GM23338 (cell line): ENCODE results near the gene TOP2A. TPM values are rescaled to one million over a fixed set of nuclear protein-coding genes. Genes with fewer than 3 reads are reported as not detected.

Source experiments
- ATAC-seq: fragments of 200-7000 bp; cut with Tn5 transposase; 3 replicates; pipeline ENCODE4 v1.9.1; 2020
- DNase-seq: peaks from one replicate; pipeline ENCODE4 v3.0.0-alpha.2; 2015; ENCODE audit warnings: low spot score
- H2AFZ ChIP-seq: fragments of 200-600 bp; sonication (generic); 2 replicates; pipeline ENCODE4 v1.8.0; 2016; ENCODE audit warnings: antibody characterized with exemption, mild to moderate bottlenecking, moderate library complexity
- H3F3A ChIP-seq: fragments of 200-600 bp; sonication (generic); replicated peaks from 2 replicates; pipeline ENCODE4 v1.8.0; 2017; ENCODE audit warnings: antibody characterized with exemption, mixed run types, low read depth
- H3K27ac ChIP-seq: fragments of 200-600 bp; sonication (generic); 2 replicates; pipeline ENCODE4 v1.6.1; 2016; ENCODE audit warnings: low read depth
- H3K27me3 ChIP-seq: fragments of 200-600 bp; sonication (generic); 2 replicates; pipeline ENCODE4 v1.8.0; 2016; ENCODE audit warnings: mild to moderate bottlenecking, mixed run types, moderate library complexity; ENCODE audit not compliant: insufficient read depth
- H3K36me3 ChIP-seq: fragments of 200-600 bp; sonication (generic); 2 replicates; pipeline ENCODE4 v1.8.0; 2016; ENCODE audit warnings: mild to moderate bottlenecking; ENCODE audit not compliant: insufficient read depth
- H3K4me1 ChIP-seq: fragments of 200-600 bp; sonication (generic); 2 replicates; pipeline ENCODE4 v1.8.0; 2016; ENCODE audit warnings: mild to moderate bottlenecking, moderate library complexity; ENCODE audit not compliant: insufficient read depth
- H3K4me2 ChIP-seq: fragments of 200-600 bp; sonication (generic); 2 replicates; pipeline ENCODE4 v1.7.1; 2017; ENCODE audit warnings: mixed run types
- H3K4me3 ChIP-seq: fragments of 200-600 bp; sonication (generic); 2 replicates; pipeline ENCODE4 v1.6.1; 2016; ENCODE audit warnings: mixed run types
- H3K79me2 ChIP-seq: fragments of 200-600 bp; sonication (generic); replicated peaks from 2 replicates; pipeline ENCODE4 v1.8.0; 2017; ENCODE audit warnings: mild to moderate bottlenecking; ENCODE audit not compliant: insufficient read depth
- H3K9me2 ChIP-seq: fragments of 200-600 bp; sonication (generic); 2 replicates; pipeline ENCODE4 v1.8.0; 2017; ENCODE audit not compliant: insufficient read depth
- H4K20me1 ChIP-seq: fragments of 200-600 bp; sonication (generic); replicated peaks from 2 replicates; pipeline ENCODE4 v1.8.0; 2017; ENCODE audit warnings: mild to moderate bottlenecking; ENCODE audit not compliant: insufficient read depth
- H3K27ac Mint-ChIP-seq: 2 replicates; pipeline ENCODE4 v1.8.0; 2020; ENCODE audit warnings: inconsistent platforms, mild to moderate bottlenecking, moderate library complexity, mixed read lengths
- H3K27me3 Mint-ChIP-seq: 3 replicates; pipeline ENCODE4 v1.8.0; 2022; ENCODE audit warnings: low read depth, mild to moderate bottlenecking, moderate library complexity, mixed read lengths, inconsistent platforms; ENCODE audit not compliant: insufficient read depth, poor library complexity
- H3K36me3 Mint-ChIP-seq: 3 replicates; pipeline ENCODE4 v1.8.0; 2021; ENCODE audit warnings: low read depth, mild to moderate bottlenecking, inconsistent platforms, moderate library complexity, mixed read lengths
- H3K4me1 Mint-ChIP-seq: 3 replicates; pipeline ENCODE4 v1.8.0; 2020; ENCODE audit warnings: mild to moderate bottlenecking, inconsistent platforms, mixed read lengths
- H3K4me3 Mint-ChIP-seq: 3 replicates; pipeline ENCODE4 v1.8.0; 2021; ENCODE audit warnings: moderate library complexity, mild to moderate bottlenecking, inconsistent platforms, mixed read lengths
- H3K9me3 Mint-ChIP-seq: 3 replicates; pipeline ENCODE4 v1.8.0; 2020; ENCODE audit warnings: moderate library complexity, mild to moderate bottlenecking, inconsistent platforms, mixed read lengths
- CREB1 ChIP-seq: fragments of 250-450 bp; sonication (Bioruptor Pico); IDR thresholded peaks from 2 replicates; pipeline ENCODE4 v1.5.0; 2020; ENCODE audit warnings: low read depth, mild to moderate bottlenecking, moderate library complexity
- EZH2 ChIP-seq: fragments of 200-600 bp; sonication (generic); IDR thresholded peaks from one replicate; pipeline ENCODE4 v1.8.0; 2017; ENCODE audit warnings: antibody characterized with exemption, mild to moderate bottlenecking, low read depth; ENCODE audit not compliant: unreplicated experiment
- EZH2phosphoT487 ChIP-seq: fragments of 200-600 bp; sonication (generic); IDR thresholded peaks from one replicate; pipeline ENCODE4 v1.8.1; 2018; ENCODE audit warnings: antibody characterized with exemption; ENCODE audit not compliant: unreplicated experiment
- JUNB ChIP-seq: IDR thresholded peaks from one replicate; pipeline ENCODE4 v1.6.1; 2016; ENCODE audit warnings: antibody characterized with exemption; ENCODE audit not compliant: unreplicated experiment
- NANOG ChIP-seq: IDR thresholded peaks from 2 replicates; pipeline ENCODE4 v1.6.1; 2016; ENCODE audit warnings: antibody characterized with exemption, borderline replicate concordance
- POLR2AphosphoS5 ChIP-seq: IDR thresholded peaks from 2 replicates; pipeline ENCODE4 v1.6.1; 2016; ENCODE audit warnings: antibody characterized with exemption, low read depth
- STAT1 ChIP-seq: IDR thresholded peaks from one replicate; pipeline ENCODE4 v1.6.1; 2016; ENCODE audit warnings: antibody characterized with exemption; ENCODE audit not compliant: unreplicated experiment
- ZNF114 ChIP-seq: fragments of 250-450 bp; sonication (Bioruptor Pico); IDR thresholded peaks from 2 replicates; pipeline ENCODE4 v1.5.0; 2020; ENCODE audit warnings: mild to moderate bottlenecking, moderate library complexity
- ZNF331 ChIP-seq: fragments of 250-450 bp; sonication (Bioruptor Pico); IDR thresholded peaks from 2 replicates; pipeline ENCODE4 v1.5.0; 2020; ENCODE audit warnings: low read depth, mild to moderate bottlenecking, moderate library complexity
- polyA plus RNA-seq: library from polyadenylated mRNA; unstranded; fragments of >200 nt; fragmentation: Nextera tagmentation; extraction: Ambion mirVana; gene quantifications from 2 replicates; pipeline ENCODE4 v1.2.1, GENCODE V29; 2016
- total RNA-seq: library from RNA; depleted of rRNA; stranded (reverse); fragments of >200 nt; shearing (Covaris generic); gene quantifications from 2 replicates; pipeline ENCODE4 v1.2.3, GENCODE V29; 2014
- TF ChIP-seq, protein P1 (sequence below), 2 experiments: fragments of 200-600 bp in 1 of 2; sonication (generic) in 1 of 2; conservative IDR thresholded peaks; 2 replicates each; pipeline versions ENCODE4 v1.5.1 to v1.6.1; 2016 to 2017; ENCODE audit warnings: antibody characterized with exemption in 2 of 2, low read depth in 2 of 2, mild to moderate bottlenecking in 2 of 2, moderate library complexity in 1 of 2
- TF ChIP-seq, protein P2 (sequence below): IDR thresholded peaks from 2 replicates; pipeline ENCODE4 v1.6.1; 2016; ENCODE audit warnings: antibody characterized with exemption
- TF ChIP-seq, protein P3 (sequence below): fragments of 250-450 bp; sonication (Bioruptor Pico); IDR thresholded peaks from 2 replicates; pipeline ENCODE4 v1.5.0; 2020; ENCODE audit warnings: mild to moderate bottlenecking, moderate library complexity
- TF ChIP-seq, protein P4 (sequence below): IDR thresholded peaks from one replicate; pipeline ENCODE4 v1.6.1; 2018; ENCODE audit warnings: antibody characterized with exemption; ENCODE audit not compliant: unreplicated experiment

TOP2A gene
- total and polyA plus RNA-seq, 2 experiments from 2014 or later, result 263 to 442 TPM

DNA sequence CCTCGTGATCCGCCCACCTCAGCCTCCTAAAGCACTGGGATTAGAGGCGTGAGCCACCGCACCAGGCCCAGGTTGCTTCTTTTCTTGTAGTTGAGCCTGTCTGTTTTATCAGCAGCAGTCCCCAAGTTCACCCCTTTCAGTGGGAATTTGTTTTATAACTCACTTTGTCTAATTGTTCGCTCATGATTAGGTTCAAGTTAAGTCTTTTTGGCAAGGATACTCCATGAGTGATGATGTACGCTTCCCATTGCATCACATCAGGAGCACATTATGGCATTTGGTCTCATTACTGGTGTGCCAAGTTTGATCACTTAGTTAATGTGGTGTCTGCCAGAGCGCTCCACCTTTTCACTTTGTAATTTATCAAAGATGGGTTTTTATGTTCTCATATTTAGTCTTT lies 38.7 kb downstream of the TOP2A start:
- no peak for TF ChIP-seq NANOG
- no peak for TF ChIP-seq CREB1 (CRISPR knock-in tag)
- TF ChIP-seq, protein P1, sequence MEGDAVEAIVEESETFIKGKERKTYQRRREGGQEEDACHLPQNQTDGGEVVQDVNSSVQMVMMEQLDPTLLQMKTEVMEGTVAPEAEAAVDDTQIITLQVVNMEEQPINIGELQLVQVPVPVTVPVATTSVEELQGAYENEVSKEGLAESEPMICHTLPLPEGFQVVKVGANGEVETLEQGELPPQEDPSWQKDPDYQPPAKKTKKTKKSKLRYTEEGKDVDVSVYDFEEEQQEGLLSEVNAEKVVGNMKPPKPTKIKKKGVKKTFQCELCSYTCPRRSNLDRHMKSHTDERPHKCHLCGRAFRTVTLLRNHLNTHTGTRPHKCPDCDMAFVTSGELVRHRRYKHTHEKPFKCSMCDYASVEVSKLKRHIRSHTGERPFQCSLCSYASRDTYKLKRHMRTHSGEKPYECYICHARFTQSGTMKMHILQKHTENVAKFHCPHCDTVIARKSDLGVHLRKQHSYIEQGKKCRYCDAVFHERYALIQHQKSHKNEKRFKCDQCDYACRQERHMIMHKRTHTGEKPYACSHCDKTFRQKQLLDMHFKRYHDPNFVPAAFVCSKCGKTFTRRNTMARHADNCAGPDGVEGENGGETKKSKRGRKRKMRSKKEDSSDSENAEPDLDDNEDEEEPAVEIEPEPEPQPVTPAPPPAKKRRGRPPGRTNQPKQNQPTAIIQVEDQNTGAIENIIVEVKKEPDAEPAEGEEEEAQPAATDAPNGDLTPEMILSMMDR (conservative IDR thresholded peaks at IDR 0.05; ENCODE audit: low read depth in 2 of 2), result no peak
- no peak for TF ChIP-seq ZNF114 (CRISPR knock-in tag)
- TF ChIP-seq, protein P2, sequence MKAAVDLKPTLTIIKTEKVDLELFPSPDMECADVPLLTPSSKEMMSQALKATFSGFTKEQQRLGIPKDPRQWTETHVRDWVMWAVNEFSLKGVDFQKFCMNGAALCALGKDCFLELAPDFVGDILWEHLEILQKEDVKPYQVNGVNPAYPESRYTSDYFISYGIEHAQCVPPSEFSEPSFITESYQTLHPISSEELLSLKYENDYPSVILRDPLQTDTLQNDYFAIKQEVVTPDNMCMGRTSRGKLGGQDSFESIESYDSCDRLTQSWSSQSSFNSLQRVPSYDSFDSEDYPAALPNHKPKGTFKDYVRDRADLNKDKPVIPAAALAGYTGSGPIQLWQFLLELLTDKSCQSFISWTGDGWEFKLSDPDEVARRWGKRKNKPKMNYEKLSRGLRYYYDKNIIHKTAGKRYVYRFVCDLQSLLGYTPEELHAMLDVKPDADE, result no peak
- no peak for TF ChIP-seq POLR2AphosphoS5
- TF ChIP-seq, protein P3, sequence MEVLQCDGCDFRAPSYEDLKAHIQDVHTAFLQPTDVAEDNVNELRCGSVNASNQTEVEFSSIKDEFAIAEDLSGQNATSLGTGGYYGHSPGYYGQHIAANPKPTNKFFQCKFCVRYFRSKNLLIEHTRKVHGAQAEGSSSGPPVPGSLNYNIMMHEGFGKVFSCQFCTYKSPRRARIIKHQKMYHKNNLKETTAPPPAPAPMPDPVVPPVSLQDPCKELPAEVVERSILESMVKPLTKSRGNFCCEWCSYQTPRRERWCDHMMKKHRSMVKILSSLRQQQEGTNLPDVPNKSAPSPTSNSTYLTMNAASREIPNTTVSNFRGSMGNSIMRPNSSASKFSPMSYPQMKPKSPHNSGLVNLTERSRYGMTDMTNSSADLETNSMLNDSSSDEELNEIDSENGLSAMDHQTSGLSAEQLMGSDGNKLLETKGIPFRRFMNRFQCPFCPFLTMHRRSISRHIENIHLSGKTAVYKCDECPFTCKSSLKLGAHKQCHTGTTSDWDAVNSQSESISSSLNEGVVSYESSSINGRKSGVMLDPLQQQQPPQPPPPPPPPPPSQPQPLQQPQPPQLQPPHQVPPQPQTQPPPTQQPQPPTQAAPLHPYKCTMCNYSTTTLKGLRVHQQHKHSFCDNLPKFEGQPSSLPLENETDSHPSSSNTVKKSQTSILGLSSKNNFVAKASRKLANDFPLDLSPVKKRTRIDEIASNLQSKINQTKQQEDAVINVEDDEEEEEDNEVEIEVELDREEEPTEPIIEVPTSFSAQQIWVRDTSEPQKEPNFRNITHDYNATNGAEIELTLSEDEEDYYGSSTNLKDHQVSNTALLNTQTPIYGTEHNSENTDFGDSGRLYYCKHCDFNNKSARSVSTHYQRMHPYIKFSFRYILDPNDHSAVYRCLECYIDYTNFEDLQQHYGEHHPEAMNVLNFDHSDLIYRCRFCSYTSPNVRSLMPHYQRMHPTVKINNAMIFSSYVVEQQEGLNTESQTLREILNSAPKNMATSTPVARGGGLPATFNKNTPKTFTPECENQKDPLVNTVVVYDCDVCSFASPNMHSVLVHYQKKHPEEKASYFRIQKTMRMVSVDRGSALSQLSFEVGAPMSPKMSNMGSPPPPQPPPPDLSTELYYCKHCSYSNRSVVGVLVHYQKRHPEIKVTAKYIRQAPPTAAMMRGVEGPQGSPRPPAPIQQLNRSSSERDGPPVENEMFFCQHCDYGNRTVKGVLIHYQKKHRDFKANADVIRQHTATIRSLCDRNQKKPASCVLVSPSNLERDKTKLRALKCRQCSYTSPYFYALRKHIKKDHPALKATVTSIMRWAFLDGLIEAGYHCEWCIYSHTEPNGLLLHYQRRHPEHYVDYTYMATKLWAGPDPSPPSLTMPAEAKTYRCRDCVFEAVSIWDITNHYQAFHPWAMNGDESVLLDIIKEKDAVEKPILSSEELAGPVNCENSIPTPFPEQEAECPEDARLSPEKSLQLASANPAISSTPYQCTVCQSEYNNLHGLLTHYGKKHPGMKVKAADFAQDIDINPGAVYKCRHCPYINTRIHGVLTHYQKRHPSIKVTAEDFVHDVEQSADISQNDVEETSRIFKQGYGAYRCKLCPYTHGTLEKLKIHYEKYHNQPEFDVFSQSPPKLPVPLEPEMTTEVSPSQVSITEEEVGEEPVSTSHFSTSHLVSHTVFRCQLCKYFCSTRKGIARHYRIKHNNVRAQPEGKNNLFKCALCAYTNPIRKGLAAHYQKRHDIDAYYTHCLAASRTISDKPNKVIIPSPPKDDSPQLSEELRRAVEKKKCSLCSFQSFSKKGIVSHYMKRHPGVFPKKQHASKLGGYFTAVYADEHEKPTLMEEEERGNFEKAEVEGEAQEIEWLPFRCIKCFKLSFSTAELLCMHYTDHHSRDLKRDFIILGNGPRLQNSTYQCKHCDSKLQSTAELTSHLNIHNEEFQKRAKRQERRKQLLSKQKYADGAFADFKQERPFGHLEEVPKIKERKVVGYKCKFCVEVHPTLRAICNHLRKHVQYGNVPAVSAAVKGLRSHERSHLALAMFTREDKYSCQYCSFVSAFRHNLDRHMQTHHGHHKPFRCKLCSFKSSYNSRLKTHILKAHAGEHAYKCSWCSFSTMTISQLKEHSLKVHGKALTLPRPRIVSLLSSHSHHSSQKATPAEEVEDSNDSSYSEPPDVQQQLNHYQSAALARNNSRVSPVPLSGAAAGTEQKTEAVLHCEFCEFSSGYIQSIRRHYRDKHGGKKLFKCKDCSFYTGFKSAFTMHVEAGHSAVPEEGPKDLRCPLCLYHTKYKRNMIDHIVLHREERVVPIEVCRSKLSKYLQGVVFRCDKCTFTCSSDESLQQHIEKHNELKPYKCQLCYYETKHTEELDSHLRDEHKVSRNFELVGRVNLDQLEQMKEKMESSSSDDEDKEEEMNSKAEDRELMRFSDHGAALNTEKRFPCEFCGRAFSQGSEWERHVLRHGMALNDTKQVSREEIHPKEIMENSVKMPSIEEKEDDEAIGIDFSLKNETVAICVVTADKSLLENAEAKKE (CRISPR knock-in tag), result no peak
- TF ChIP-seq, protein P4, sequence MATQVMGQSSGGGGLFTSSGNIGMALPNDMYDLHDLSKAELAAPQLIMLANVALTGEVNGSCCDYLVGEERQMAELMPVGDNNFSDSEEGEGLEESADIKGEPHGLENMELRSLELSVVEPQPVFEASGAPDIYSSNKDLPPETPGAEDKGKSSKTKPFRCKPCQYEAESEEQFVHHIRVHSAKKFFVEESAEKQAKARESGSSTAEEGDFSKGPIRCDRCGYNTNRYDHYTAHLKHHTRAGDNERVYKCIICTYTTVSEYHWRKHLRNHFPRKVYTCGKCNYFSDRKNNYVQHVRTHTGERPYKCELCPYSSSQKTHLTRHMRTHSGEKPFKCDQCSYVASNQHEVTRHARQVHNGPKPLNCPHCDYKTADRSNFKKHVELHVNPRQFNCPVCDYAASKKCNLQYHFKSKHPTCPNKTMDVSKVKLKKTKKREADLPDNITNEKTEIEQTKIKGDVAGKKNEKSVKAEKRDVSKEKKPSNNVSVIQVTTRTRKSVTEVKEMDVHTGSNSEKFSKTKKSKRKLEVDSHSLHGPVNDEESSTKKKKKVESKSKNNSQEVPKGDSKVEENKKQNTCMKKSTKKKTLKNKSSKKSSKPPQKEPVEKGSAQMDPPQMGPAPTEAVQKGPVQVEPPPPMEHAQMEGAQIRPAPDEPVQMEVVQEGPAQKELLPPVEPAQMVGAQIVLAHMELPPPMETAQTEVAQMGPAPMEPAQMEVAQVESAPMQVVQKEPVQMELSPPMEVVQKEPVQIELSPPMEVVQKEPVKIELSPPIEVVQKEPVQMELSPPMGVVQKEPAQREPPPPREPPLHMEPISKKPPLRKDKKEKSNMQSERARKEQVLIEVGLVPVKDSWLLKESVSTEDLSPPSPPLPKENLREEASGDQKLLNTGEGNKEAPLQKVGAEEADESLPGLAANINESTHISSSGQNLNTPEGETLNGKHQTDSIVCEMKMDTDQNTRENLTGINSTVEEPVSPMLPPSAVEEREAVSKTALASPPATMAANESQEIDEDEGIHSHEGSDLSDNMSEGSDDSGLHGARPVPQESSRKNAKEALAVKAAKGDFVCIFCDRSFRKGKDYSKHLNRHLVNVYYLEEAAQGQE, result no peak
- no peak for TF ChIP-seq EZH2
- TF ChIP-seq EZH2phosphoT487, result no peak
- TF ChIP-seq JUNB, result no peak
- no peak for TF ChIP-seq ZNF331 (CRISPR knock-in tag)
- no peak for TF ChIP-seq STAT1
- H3K27ac Mint-ChIP-seq, result no peak overlapping the region
- H3K79me2 ChIP-seq, result no peaks in the 10 kb centered on the region

More for the DNA sequence above, 38.7 kb downstream of the TOP2A start:
- H3K4me1 Mint-ChIP-seq, result peaks cover 7% of the 10 kb centered on the region
- no peaks in the 10 kb centered on the region for H3K36me3 ChIP-seq
- no peak overlapping the region for H3K4me3 ChIP-seq
- no peak overlapping the region for H3K27ac ChIP-seq
- H3K27me3 ChIP-seq, result no peaks in the 10 kb centered on the region
- no peaks in the 10 kb centered on the region for H4K20me1 ChIP-seq
- H3K4me2 ChIP-seq, result no peak overlapping the region
- H3K27me3 Mint-ChIP-seq, result peaks cover 3% of the 10 kb centered on the region
- ATAC-seq, result no peak
- no peak for DNase-seq
- no peak overlapping the region for H2AFZ ChIP-seq
- H3K9me2 ChIP-seq, result no peaks in the 10 kb centered on the region
- H3F3A ChIP-seq, result peaks cover 8% of the 10 kb centered on the region; the same call in 1 of the 2 replicates
- peaks cover 7% of the 10 kb centered on the region; the same call in 1 of the 2 replicates for H3K4me1 ChIP-seq
- H3K36me3 Mint-ChIP-seq, result 0 out of 3 replicates have a peak, but pooled peaks cover 8% of the 10 kb centered on the region
- peaks cover 10% of the 10 kb centered on the region for H3K9me3 Mint-ChIP-seq
- no peak overlapping the region for H3K4me3 Mint-ChIP-seq
